Effector CD8-positive, alpha-beta T cell (primary cell): ENCODE results near the gene HIVEP3.

Experiments used
- DNase-seq: peaks from one replicate; lab custom pipeline; 2025; lab: John Stamatoyannopoulos, UW

Gene HIVEP3

GRCh38 chr1:41665962-41666917 is 252.5 kb downstream of the HIVEP3 start:
- no peak for DNase-seq

- no peak for DNase-seq
Measured at GRCh38 chr1:41664861-41665640, 253.7 kb downstream of the HIVEP3 start.

GRCh38 chr1:41663671-41664400 is 254.9 kb downstream of the HIVEP3 start:
- no peak for DNase-seq

GRCh38 chr1:41662765-41663437 is 255.8 kb downstream of the HIVEP3 start:
- no peak for DNase-seq

- peak; percentile 40 for DNase-seq
Measured at GRCh38 chr1:41662061-41662764, 256.5 kb downstream of the HIVEP3 start.

GRCh38 chr1:41661428-41662060 is 257.2 kb downstream of the HIVEP3 start:
- no peak for DNase-seq

GRCh38 chr1:41660570-41661427 is 257.9 kb downstream of the HIVEP3 start:
- DNase-seq: no peak

GRCh38 chr1:41659903-41660302 is 258.8 kb downstream of the HIVEP3 start:
- no peak for DNase-seq

- no peak for DNase-seq
Measured at GRCh38 chr1:41659159-41659495, 259.6 kb downstream of the HIVEP3 start.

- DNase-seq: no peak
Measured at GRCh38 chr1:41658431-41659158, 260.1 kb downstream of the HIVEP3 start.

GRCh38 chr1:41657679-41658295 is 260.9 kb downstream of the HIVEP3 start:
- no peak for DNase-seq

- DNase-seq: no peak
Measured at GRCh38 chr1:41656825-41657500, 261.8 kb downstream of the HIVEP3 start.

- no peak for DNase-seq
Measured at GRCh38 chr1:41656068-41656467, 262.7 kb downstream of the HIVEP3 start.

- no peak for DNase-seq
Measured at GRCh38 chr1:41655632-41656031, 263.1 kb downstream of the HIVEP3 start.

- no peak for DNase-seq
Measured at GRCh38 chr1:41653574-41653973, 265.1 kb downstream of the HIVEP3 start.

GRCh38 chr1:41652384-41653265 is 266.1 kb downstream of the HIVEP3 start:
- no peak for DNase-seq
